ENCODE data around the gene PPP6R1. TPM values are rescaled to one million over a fixed set of nuclear protein-coding genes. Genes with fewer than 3 reads are reported as not detected.
A peak's percentile ranks its signal among the peaks of the same experiment; 100 is the strongest.
"Not testable (repeated sequence)": the region's sequence is repeated elsewhere in the genome, so short reads cannot be mapped to it uniquely, and the experiment has no call there.

The PPP6R1 gene
- total RNA-seq, 1 experiment from 2014 or later, result 82.5 TPM

DNA sequence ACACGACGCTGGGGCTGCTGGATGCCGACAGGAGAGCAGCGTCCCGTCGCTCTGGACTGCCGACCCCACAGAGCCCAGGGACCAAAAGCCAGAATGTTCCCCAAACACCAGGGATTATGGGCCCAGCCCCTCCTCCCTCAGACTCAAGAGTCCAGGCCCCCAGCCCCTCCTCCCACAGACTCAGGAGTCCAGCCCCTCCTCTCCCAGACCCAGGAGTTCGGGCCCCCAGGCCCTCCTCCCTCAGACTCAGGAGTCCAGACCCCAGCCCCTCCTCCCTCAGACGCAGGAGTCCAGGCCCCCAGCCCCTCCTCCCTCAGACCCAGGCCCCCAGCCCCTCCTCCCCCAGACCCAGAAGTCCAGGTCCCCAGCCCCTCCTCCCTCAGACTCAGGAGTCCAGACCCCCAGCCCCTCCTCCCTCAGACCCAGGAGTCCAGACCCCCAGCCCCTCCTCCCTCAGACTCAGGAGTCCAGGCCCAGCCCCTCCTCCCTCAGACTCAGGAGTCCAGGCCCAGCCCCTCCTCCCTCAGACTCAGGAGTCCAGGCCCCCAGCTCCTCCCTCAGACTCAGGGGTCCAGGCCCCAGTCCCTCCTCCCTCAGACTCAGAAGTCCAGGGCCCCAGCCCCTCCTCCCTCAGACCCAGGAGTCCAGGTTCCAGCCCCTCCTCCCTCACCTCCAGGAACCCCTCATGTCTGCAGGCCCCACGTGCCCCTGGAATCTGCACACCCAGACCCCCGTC is 34.0 kb downstream of the PPP6R1 start:
- not testable (repeated sequence) for DNase-seq (ENCODE audit: low read depth)

DNA sequence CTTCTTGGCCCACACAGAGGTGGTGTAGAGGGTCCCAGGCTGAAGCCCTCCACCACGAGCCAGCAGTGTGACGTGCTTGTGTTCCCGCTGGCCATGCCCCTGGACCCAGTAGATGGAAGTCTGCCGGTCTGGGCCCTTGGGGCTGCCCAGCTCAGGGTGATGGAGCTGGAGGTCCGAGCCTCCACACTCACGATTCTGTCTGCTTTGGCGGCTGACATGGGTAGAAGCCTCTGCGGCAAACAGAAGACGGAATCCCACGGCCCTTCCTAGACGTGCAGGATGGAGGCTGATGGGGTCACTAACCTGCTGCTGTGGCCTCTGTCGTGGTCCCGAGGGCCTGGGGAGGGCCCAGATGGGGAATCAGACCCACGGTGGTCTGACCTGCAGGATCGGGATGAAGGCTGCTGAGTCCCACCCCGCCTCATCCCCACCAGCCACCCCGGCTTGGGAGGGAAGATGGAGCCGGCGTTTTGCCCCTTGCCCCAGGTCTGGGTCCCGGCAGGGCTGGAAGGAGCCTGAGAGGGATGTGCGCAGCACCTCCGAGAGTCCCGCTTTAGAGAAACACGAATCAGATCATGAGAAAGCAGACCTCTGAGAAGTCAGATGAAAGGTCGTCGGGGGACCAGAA is 34.7 kb downstream of the PPP6R1 start:
- DNase-seq (ENCODE audit: low read depth), result no peak

DNA sequence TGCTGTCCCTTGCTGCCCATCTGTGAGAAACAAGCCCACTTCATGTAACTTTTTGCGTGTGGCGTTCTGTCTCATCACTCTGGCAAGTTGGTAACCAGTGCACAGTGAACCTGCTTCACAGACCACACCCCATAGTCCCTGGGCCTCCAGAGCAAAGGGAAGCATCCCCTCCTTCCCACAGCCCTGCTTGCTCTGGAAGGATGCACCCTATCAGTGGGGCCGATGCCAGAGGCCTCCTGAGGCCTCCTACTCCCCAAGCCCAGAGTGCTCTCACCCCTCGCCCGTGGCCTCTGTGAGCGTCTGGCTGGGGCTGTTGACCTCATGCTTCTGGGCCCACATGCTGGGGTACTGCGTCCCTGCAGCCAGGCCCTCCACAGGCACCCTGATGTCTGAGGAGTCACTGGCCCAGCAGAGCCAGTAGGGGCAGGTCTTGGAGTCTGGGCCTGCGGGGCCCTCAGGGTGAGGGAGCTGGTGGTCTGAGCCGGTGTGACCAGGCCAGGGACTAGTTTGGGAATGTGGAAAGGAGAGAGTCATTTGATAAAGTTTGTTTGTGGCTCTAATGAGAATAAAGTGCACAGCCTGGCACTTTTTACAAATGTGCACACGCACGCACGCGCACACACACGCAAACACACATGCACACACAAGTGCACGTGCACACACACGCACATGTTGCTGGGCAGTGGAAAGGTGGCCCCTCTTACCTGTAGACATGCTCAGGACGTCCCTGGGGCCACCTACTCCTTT is 35.4 kb downstream of the PPP6R1 start:
- no peak for DNase-seq (ENCODE audit: low read depth)

DNA sequence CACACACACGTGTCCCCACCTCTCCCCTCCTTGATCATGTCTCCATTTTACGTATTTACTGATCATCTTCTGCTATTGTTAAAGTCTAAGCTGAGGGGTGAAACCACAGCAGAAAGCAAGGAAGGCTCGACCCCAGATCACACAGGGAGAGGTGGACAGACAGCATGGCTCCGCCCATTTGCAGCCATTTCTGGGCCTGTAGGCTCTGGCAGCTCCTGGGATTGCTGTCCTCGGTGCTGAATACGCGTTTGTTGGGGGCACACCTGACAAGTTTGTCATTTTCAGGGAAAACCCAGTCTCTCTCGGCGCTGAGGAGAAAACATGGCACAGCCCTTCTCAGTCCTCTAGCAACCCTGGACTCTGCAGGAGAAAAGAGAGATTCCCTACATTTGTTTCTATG is 38.3 kb downstream of the PPP6R1 start:
- DNase-seq (ENCODE audit: low read depth), result no peak

DNA sequence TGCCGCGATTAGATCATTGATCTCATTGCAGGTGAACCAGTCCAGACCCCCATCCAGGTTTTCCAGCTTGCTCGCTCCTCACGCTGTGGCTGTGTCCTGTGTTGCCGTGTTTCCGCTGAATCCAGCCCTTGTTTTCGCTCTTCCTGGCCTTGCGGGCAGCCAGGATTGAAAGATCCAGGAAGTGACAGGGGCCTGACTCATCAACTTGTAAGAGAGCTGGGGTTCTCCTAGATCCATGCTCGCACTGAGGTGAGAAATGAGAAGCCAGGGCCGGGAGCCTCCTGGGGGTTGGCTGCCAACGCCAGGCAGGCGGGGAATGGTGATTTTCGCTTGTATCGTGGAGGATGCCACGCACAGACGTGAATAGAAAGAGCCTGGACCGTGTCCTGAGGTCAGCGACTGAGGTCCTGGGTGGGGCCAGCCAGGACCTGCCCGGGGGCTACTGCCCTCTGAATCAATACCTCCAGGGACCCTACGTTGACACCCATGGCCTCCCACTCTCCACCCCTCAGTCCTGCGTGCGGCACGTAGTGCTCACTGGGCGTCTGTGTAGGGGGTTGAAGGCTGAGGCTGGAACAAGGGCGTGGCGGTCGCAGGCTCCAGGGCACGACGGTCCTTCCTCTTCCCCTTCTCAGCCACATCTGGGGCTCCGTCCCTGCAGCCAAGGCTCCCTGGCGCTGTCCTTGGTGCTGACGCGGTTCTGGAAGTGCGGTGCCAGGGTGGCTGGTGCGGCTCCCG is 42.2 kb downstream of the PPP6R1 start:
- peak; percentile 98 for DNase-seq (ENCODE audit: low read depth)

DNA sequence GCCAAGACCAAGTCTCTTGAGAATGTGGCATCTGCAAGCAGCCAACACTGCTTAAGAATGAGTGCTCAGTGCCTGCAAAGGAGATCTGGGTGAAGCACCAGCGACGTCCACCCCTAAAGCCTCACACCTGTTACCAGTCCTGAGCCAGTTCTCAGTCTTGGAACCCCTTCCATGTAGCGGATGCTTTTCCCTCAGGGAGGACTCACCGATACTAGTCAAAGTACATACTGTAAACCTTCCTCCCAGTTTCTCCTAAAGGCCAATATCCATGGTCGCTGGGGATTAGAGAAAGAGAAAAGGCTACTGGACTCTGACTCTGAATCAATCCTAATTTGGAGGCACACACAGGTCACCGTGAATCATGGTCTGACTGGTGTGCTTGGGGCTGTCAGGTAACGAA is 45.3 kb downstream of the PPP6R1 start:
- no peak for DNase-seq (ENCODE audit: low read depth)

DNA sequence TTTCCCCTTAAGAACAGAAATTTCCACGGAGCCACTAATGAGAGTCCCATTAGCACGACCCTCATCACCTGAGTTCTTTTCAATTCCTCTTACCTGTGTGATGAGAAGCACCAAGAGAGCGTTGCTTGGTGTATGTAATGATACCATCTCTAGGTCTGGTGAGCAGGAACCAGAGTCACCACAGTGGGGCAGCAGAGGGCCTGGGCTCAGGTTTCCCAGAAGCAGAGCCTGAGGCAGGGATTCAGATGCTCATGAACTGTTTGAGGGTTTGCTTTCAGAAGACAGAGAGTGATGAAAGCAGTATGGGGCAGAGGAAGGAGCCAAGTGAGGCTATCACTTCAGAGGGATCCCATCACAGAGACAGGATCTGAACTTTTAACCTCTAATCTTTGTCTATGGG is 46.4 kb downstream of the PPP6R1 start:
- peak; percentile 34 for DNase-seq (ENCODE audit: low read depth)

DNA sequence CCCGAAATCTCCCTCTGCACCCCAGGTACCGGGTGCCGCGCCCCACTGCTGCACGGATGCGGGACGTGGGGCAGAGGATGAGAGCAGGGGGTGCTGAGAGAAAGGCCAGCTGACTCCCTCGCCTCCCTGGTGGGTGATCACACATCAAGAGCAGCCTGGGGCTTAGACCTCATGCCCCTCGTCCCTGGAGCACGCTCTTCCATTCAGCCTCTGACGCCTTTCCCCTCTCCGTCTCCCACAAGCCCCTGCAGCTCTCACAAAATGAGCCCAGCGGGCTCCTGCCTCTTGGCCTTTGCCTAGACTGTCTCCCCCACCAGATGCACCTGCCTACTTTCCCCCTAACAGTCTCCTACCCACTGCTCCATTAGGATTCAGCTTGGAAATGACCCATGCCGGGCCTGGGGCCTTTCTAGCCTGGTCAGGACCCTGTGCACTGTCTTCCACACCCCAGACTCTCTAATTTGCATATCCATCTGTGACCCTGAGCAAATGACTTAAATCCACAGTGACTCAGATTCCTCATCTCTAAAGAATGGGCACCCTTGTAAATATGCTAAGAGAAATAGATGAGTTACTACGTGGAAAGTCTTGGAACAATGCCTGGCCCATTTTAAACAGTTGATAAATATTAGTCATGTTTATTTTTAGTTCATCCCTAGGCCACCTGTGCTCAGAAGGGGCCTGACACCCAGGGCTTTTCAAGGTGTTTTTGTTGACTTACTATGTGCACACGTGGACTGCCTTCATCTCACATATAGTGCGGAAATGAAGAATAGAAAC is 48.9 kb downstream of the PPP6R1 start:
- DNase-seq (ENCODE audit: low read depth), result peak; percentile 92

DNA sequence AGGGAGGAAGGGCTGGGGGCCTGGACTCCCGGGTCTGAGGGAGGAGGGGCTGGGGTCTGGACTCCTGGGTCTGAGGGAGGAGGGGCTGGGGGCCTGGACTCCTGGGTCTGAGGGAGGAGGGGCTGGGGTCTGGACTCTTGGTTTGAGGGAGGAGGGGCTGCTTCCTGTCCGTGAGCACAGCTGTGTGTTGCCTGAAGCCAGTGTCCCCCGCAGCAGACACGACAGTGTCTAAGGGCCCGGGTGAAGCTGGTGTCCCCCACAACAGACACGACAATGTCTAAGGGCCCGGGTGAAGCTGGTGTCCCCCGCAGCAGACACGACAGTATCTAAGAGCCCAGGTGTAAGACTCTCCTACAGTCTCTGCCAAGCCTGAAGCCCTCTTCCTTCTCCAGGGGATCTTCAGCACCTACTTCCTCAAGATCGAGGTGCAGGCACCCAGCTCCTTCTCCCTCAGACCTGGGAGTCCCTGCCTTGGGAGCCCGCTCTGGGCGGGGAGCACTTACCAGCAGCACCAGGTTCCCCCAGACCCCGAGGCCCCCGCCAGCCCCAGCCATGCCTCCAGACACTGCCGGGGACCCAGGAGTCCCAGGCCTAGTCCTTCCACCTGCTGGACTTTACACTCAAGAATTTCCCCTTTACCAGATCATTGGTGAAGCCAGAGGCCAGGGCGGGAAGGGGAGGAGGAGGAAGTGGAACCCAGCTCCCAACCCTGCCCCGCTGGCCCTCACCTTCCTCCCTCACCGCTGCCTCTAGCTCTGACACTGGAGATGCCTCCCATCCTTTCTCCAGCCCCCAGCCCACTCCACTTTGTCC is 49.7 kb downstream of the PPP6R1 start, which contains the start of gene PTPRH:
TSS of gene PTPRH (minus strand) at position 622 of the 813 bp plus-strand sequence. CDS start at position 554, 68 bp downstream.
- DNase-seq (ENCODE audit: low read depth), result no peak

DNA sequence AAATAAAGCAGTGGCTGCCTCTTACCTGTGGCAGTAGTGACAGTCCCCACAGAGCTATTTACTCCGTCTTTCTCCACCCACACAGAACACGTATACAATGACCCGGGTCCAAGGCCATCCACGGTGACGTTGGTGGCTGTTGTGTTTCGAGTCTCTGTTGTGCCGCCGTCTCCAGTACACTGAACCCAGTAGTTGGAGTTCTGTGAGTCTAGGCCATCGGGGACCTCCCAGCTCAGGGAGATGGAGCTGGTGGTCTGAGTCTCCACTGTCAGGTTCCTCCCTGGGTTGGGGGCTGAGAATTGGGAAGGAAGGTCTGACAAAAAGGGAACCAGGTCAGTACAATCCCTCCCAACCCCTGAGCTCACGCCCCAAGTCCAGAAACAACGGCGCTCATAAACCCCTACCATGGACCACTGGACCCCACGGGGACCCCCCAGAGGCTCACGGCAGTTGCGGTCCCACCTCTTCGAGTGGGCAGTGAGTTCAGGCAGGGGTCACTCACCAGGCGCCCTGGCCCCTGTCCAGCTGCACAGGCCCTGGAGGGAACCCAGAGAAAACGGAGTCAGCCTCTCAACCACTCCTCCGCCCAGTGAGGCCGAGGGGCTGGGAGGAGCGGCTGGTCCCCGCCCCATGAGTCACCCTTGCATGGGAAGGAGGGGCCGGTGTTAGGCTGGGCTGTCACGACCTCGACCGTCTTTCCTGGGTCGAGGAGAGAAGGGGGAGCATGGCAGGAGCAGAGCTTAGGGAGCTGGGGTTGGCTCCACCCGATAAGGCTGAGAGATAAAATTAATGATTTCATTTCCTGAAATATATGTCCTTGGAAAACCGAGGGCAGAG is 51.9 kb downstream of the PPP6R1 start:
- peak; percentile 88 for DNase-seq (ENCODE audit: low read depth)

DNA sequence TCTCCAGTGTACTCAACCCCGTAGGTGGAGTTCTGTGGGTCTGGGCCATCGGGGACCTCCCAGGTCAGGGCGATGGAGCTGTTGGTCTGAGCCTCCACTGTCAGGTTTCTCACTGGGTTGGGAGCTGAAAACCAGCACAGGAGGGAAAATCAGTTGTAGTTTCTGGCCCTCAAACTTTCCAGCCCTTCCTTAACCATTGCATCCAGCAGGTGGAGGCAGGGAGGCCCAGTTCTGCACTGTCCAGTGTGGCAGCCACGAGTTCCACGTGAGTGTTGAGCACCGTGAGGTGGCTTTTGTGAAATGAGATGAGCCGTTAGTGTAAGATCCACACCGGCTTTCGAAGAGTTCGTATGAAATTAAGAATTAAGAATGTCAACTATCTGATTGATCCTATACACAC is 56.6 kb downstream of the PPP6R1 start:
- not testable (repeated sequence) for DNase-seq (ENCODE audit: low read depth)

DNA sequence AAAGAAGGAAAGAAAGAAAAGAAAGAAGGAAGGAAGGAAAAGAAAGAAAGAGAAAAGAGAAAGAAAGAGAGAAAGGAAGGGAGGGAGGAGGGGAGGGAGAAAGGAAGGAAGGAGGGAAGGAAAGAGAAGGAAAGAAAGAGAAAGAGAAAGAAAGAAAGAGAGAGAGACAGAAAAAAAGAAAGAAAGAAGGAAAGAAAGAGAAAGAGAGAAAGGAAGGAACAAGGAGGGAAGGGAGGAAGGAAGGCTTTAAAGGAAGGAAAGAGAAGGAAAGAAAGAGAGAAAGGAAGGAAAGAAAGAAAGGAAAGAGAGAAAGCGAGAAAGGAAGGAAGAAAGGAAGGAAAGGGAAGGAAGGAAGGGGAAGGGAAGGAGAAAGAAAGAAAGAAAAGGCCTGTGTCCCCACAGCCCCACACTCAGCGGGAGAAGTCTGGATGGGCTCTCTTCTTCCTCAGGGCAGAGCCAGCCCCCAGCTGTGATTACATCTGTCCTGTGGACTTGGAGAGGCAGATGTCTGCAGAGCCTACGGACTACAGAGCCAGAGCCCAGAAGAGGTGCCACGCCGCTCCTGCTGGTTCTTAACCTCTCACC is 59.1 kb downstream of the PPP6R1 start:
- DNase-seq (ENCODE audit: low read depth), result no peak

DNA sequence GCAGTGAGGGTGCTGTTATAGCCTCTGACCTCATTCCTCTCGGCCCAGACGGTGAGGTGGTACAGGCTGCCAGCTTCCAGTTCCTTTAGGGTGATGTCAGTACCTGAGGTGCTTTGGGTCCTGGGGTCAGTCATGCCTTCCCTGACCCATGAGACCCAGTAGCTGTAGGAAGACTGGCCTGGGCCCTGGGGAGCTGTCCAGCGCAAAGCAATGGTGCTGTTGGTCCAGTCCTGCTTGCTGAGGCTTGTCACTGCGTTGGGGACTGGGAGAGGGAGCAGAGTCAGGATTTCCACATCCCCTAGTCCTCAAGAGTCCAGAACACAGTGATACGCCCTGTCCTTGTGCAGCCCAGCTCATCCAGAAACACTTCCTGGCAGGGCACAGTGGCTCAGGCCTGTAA is 60.2 kb downstream of the PPP6R1 start:
- no peak for DNase-seq (ENCODE audit: low read depth)

DNA sequence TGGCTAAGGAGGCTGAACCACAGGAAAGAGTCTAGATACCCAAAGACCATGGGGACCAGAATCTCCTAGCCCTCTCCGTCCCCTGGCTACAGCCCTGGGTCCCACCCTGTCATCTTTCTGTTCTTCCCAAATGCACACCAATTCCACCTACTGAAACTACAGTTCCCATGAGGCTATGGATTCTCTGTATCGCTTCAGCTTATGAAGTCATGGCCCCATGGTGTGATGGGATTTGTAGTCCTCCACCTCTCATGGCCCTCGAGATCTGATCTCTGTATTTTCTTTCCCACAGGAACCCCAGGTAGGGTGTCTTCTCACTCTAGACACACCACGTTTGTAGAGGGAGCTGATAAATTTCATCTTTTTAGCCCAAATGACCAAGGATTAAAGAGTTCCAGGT is 61.3 kb downstream of the PPP6R1 start:
- no peak for DNase-seq (ENCODE audit: low read depth)

DNA sequence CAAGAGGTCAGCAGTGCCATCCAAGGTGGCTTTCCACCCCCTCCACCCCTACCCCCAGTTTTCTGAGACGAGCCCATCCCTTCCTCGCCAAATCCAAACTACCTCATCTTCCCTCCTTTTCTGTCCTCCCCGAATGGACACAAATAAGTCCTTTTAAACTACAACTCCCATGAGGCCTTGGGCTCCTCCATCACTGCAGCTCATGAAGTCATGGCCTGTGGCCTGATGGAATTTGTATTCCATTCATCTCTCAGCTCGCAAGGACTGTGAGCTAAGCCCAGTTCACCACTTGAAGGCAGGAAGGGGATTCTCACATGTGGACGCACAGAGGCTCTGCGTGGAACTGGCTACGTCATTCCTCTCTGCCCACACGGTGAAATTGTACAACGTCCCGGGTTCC is 62.0 kb downstream of the PPP6R1 start:
- DNase-seq (ENCODE audit: low read depth), result peak; percentile 35

DNA sequence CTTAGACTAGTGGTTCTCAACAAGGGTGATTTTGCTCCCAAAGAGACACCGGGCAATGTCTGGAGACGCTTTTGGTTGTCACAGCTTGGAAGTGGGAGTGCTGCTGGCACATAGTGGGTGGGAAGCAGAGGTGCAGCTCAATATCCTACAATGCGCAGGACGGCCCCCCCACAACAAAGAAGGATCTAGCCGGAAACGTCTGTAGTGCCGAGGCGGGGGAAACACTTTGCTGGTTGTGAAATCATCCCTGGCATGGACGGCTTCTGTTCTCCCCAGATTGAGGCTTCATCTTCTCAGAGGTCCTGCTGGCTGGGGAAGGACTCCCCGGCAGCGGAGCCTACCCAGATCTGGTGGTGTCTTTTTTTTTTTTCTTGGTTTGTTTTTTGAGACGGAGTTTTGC is 65.3 kb downstream of the PPP6R1 start:
- DNase-seq (ENCODE audit: low read depth), result no peak

DNA sequence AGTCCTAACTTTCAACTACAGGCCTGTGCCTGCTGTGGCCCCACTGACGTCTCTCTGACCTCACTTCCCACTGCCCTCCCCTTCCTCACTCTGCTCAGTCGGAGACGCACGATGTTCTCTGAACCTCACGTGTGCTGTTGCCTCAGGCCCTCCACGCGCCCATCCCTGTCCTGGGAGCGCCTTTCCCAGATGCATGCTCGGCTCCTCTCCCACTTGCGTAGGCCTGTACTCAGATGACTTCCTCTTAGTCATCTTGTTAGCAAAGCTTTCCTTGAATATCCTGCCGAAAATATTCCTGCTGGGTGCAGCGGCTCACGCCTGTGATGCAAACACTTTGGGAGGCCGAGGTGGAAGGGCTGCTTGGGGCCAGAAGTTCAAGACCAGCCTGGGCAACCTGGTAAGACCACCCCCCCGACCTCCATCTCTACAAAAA is 69.4 kb downstream of the PPP6R1 start:
- DNase-seq (ENCODE audit: low read depth), result peak; percentile 96

DNA sequence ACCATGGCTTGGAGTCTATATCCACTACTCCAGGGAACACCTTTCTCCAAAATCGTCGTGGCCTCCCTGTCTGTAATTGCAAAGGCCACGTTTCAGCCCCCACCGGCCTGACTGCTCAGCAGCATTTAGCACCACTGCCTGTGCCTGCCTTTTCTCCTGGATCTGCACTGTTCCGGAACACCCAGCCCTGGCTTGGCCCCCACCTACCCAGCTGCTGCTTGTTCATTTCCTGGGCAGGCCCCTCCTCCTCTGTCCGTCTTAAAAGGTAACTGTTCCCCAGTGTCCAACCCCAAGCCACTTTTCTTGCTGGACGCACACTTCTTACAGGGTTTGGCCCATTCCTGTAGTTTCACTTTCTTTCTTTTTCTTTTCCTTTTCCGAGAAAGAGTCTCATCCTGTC is 70.2 kb downstream of the PPP6R1 start:
- peak; percentile 54 for DNase-seq (ENCODE audit: low read depth)

DNA sequence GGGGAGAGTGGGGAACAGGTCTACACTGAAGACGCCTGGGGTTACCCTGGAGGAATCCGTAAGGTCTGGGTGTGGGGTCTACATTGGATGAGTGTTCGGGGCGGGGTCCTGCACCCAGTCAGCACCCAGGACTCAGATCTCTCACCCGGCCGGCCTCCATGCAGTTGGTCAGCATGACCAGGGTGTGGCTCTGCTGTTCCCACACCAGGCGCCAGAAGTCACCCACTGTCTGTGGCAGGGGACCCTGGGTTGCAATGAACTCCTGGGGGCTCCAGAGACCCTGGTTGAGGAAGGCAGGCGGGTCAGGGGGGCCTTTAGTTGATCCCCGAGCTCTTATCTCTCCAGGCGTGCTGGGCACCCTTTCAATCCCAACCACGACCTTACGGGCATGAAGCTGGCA is 72.7 kb downstream of the PPP6R1 start:
- DNase-seq (ENCODE audit: low read depth), result no peak

Data from HT1080 (cell line).